OCI-LY7 (cell line): ENCODE results near the gene SMAGP. TPM values are rescaled to one million over a fixed set of nuclear protein-coding genes. Genes with fewer than 3 reads are reported as not detected.

Source experiments
- BruUV-seq: library from RNA; stranded (reverse); fragments of 400-500 nt; replicated peaks from 2 replicates; lab custom pipeline; 2021; lab: Mats Ljungman, UMichigan
- CTCF ChIA-PET: fragments of 300-600 bp; sonication (Branson Sonifier 250); formaldehyde crosslinking; loops from one replicate; lab custom pipeline; 2022; ENCODE audit warnings: antibody characterized with exemption; ENCODE audit not compliant: unreplicated experiment; lab: Charles Lee
- POLR2A ChIA-PET: fragments of 300-600 bp; sonication (Branson Sonifier 250); formaldehyde crosslinking; loops from one replicate; lab custom pipeline; 2022; ENCODE audit warnings: antibody characterized with exemption; lab: Charles Lee
- DNase-seq: peaks from one replicate; pipeline ENCODE4 v3.0.0-alpha.2; 2015; ENCODE audit warnings: low spot score
- H2AFZ ChIP-seq: fragments of 200-600 bp; sonication (generic), shearing (Covaris generic); 2 replicates; pipeline ENCODE4 v1.6.1; 2014; ENCODE audit warnings: mild to moderate bottlenecking, antibody characterized with exemption, low read length, moderate library complexity
- H3K27ac ChIP-seq: fragments of 200-600 bp; sonication (generic); 2 replicates; pipeline ENCODE4 v1.5.1; 2014; ENCODE audit warnings: mixed run types, low read depth, mild to moderate bottlenecking, moderate library complexity, low read length, inconsistent platforms; ENCODE audit not compliant: poor library complexity, severe bottlenecking
- H3K36me3 ChIP-seq: fragments of 200-600 bp; sonication (generic); 2 replicates; pipeline ENCODE4 v1.6.1; 2014; ENCODE audit warnings: mild to moderate bottlenecking, antibody characterized with exemption, low read length, moderate library complexity, mixed read lengths; ENCODE audit not compliant: insufficient read depth
- H3K4me1 ChIP-seq: fragments of 200-600 bp; sonication (generic); 2 replicates; pipeline ENCODE4 v1.5.1; 2014; ENCODE audit warnings: mild to moderate bottlenecking, low read length; ENCODE audit not compliant: insufficient read depth, poor library complexity, severe bottlenecking
- H3K4me2 ChIP-seq: fragments of 200-600 bp; sonication (generic); 2 replicates; pipeline ENCODE4 v1.6.1; 2014; ENCODE audit warnings: mild to moderate bottlenecking, low read length
- H3K4me3 ChIP-seq: fragments of 200-600 bp; sonication (generic); 2 replicates; pipeline ENCODE4 v1.5.1; 2014; ENCODE audit warnings: mild to moderate bottlenecking, low read depth, low read length; ENCODE audit not compliant: poor library complexity, severe bottlenecking
- H3K79me2 ChIP-seq: fragments of 200-600 bp; sonication (generic); 2 replicates; pipeline ENCODE4 v1.6.1; 2016; ENCODE audit warnings: low read depth, mild to moderate bottlenecking, low read length, moderate library complexity, mixed read lengths; ENCODE audit not compliant: insufficient read depth
- H3K9me2 ChIP-seq: fragments of 200-600 bp; sonication (generic); 2 replicates; pipeline ENCODE4 v1.6.1; 2016; ENCODE audit warnings: mild to moderate bottlenecking, low read length, mixed read lengths; ENCODE audit not compliant: insufficient read depth
- H3K9me3 ChIP-seq: fragments of 200-600 bp; sonication (generic); 2 replicates; pipeline ENCODE4 v1.6.1; 2014; ENCODE audit warnings: mild to moderate bottlenecking, mixed run types, low read length, mixed read lengths
- H4K20me1 ChIP-seq: fragments of 200-600 bp; sonication (generic); 2 replicates; pipeline ENCODE4 v1.6.1; 2014; ENCODE audit warnings: mild to moderate bottlenecking, antibody characterized with exemption, low read length, moderate library complexity, mixed read lengths; ENCODE audit not compliant: insufficient read depth
- CTCF ChIP-seq: fragments of 200-600 bp; sonication (generic); conservative IDR thresholded peaks from 2 replicates; pipeline ENCODE4 v1.5.1; 2014; ENCODE audit warnings: mild to moderate bottlenecking, antibody characterized with exemption, low read length, moderate library complexity, mixed read lengths
- EZH2phosphoT487 ChIP-seq: fragments of 200-600 bp; sonication (generic); IDR thresholded peaks from 2 replicates; pipeline ENCODE4 v1.6.1; 2018; ENCODE audit warnings: low read depth, borderline replicate concordance, mild to moderate bottlenecking, mixed run types, antibody characterized with exemption, low read length, moderate library complexity, mixed read lengths
- intact Hi-C: fragments of 100-400 bp; cut with micrococcal nuclease; formaldehyde crosslinking; loops from one replicate; pipeline ENCODE4 v1.10.0; 2022; ENCODE audit not compliant: unreplicated experiment
- total RNA-seq, 2 experiments: library from RNA; depleted of rRNA in 1 of 2; stranded (reverse); fragments of >200 nt in 1 of 2; shearing (Covaris generic) in 1 of 2; gene quantifications; 2 replicates each; pipeline ENCODE4 v1.2.3, GENCODE V29; 2014 to 2022

Gene SMAGP
- total RNA-seq, 2 experiments from 2014 or later: 2.6 TPM; not detected in 1

- CTCF ChIA-PET: no interaction called here
- Histone ChIP-seq H3K36me3 (no peaks in the 10 kb centered on the region), H4K20me1 (no peaks in the 10 kb centered on the region), H2AFZ (no peak overlapping the region), H3K79me2 (no peaks in the 10 kb centered on the region), H3K4me3 (no peak overlapping the region), H3K9me2 (no peaks in the 10 kb centered on the region), H3K4me2 (no peak overlapping the region), H3K9me3 (no peaks in the 10 kb centered on the region), H3K4me1 (no peaks in the 10 kb centered on the region), H3K27ac (no peak overlapping the region)
- DNase-seq: no peak
- intact Hi-C loops: no loop called here
- no TSS peak for BruUV-seq
- POLR2A ChIA-PET: interaction anchor here (0.6 kb wide), 1 partner anchor 19 kb away, joined by 9 read pairs; the partner anchor contains the start of gene POU6F1
- no peak for TF ChIP-seq EZH2phosphoT487
- no peak for TF ChIP-seq CTCF
Measured at GRCh38 chr12:51199366-51199945, 70.8 kb downstream of the SMAGP start.

GRCh38 chr12:51198568-51199365 lies 71.4 kb downstream of the SMAGP start:
- ChIA-PET CTCF (no interaction called here), POLR2A (no interaction called here)
- H3K9me2 ChIP-seq: no peaks in the 10 kb centered on the region
- H3K9me3 ChIP-seq: no peaks in the 10 kb centered on the region
- no peak overlapping the region for H3K4me3 ChIP-seq
- no peak overlapping the region for H2AFZ ChIP-seq
- no peaks in the 10 kb centered on the region for H4K20me1 ChIP-seq
- no peaks in the 10 kb centered on the region for H3K79me2 ChIP-seq
- H3K4me1 ChIP-seq: no peaks in the 10 kb centered on the region
- H3K36me3 ChIP-seq: no peaks in the 10 kb centered on the region
- DNase-seq: no peak
- no peak overlapping the region for H3K4me2 ChIP-seq
- no TSS peak for BruUV-seq
- TF ChIP-seq EZH2phosphoT487 (no peak), CTCF (no peak)
- intact Hi-C loops: no loop called here
- H3K27ac ChIP-seq: no peak overlapping the region
